A549 treated with dexamethasone at 1 μM for 4 hours (cell line): ENCODE results near the gene SPATA31A6. TPM values are rescaled to one million over a fixed set of nuclear protein-coding genes. Genes with fewer than 3 reads are reported as not detected.

Experiments used
- total RNA-seq: library from RNA; stranded (reverse); fragments of 200-300 nt; extraction: Qiagen RNA extraction; gene quantifications from 5 replicates; pipeline ENCODE4 v1.2.3, GENCODE V29; 2022

SPATA31A6 gene
- total RNA-seq = not detected in 5 replicates

DNA sequence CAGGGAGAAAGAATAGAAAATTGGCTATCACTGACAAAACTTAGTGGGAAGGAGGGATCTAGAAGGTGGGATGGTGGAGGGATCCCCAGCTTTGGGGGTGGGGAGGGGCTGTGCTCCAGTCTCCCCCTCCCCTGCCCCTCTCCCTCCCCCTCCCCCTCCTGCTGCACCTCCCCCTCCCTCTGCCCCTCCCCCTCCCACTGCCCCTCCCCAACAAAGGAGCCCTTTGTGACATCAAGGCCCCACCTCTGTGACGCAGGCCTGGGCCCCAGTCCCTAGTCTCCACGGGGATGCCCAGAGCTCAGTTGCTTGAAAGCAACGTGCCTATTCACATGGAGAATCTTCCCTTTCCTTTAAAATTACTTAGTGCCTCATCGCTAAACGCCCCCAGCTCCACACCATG lies at the start of gene SPATA31A6:
SPATA31A6 (plus strand) TSS at position 301 of the 400 bp plus-strand sequence; CDS start at position 330, 29 bp downstream.

Other genes starting within 250 kb of the SPATA31A6 start
- gene CNTNAP3B, start 54.2 kb upstream of the SPATA31A6 start, total RNA-seq = 10.3 to 17.3 TPM (median 15.3 TPM) in 5 replicates